Measurements from ENCODE around the gene IRS1. TPM values are rescaled to one million over a fixed set of nuclear protein-coding genes. Genes with fewer than 3 reads are reported as not detected.

The IRS1 gene
- total RNA-seq, 5 donors from 2014 or later (not counting 1 experiment from before 2014, with no cell fraction given): 3.7 to 8.7 (median 6.7) TPM

GRCh38 chr2:226699321-226699720, 100.3 kb downstream of the IRS1 start:
- Mint-ChIP-seq H3K27me3 (peaks cover 0 to 4% of the 10 kb centered on the region in 2 donors), H3K36me3 (no peaks in the 10 kb centered on the region), H3K9me3 (no peaks in the 10 kb centered on the region), H3K27ac (no peak overlapping the region), H3K4me1 (peaks cover 0 to under 1% (median 0%) of the 10 kb centered on the region in 3 donors), H3K4me3 (no peak overlapping the region)
- H3K4me3 ChIP-seq (ENCODE audit: control insufficient read depth in 1 of 2, extremely low read depth in 1 of 2, low read length in 1 of 2): no peak overlapping the region
- ATAC-seq (replicated peaks in 1 of 4): no peak
- ChIA-PET CTCF (interaction anchor here in 1 of 2 donors (0.8 kb wide), 1 partner anchor 146 kb away, joined by 3 read pairs; no protein-coding TSS in a partner anchor), POLR2A (no interaction called here)
- no peaks in the 10 kb centered on the region for H3K27me3 ChIP-seq (replicated peaks in 1 of 2; ENCODE audit: control insufficient read depth in 2 of 2, extremely low read depth in 1 of 2, insufficient read depth in 2 of 2, low read length in 1 of 2)
- H3K4me1 ChIP-seq (ENCODE audit: control insufficient read depth in 1 of 2, extremely low read depth in 1 of 2, insufficient read depth in 2 of 2, low read length in 2 of 2): no peaks in the 10 kb centered on the region
- H3K9me3 ChIP-seq: no peaks in the 10 kb centered on the region
- no CpG with 5 or more reads among the region's 2 CpGs for WGBS (ENCODE audit: insufficient coverage)
- DNase-seq: no peak
- H3K27ac ChIP-seq (ENCODE audit: low read length): no peak overlapping the region
- H3K36me3 ChIP-seq (ENCODE audit: control insufficient read depth in 2 of 2, extremely low read depth in 1 of 2, insufficient read depth in 1 of 2, low read length in 1 of 2): no peaks in the 10 kb centered on the region

- ATAC-seq (replicated peaks in 1 of 4) (no peak), DNase-seq (no peak)
- POLR2A ChIA-PET: no interaction called here
These were observed 100.9 kb downstream of the IRS1 start for GRCh38 chr2:226698671-226699070.

GRCh38 chr2:226694586-226695284, 104.9 kb downstream of the IRS1 start:
- no peaks in the 10 kb centered on the region for H3K27me3 ChIP-seq (replicated peaks in 1 of 2; ENCODE audit: control insufficient read depth in 2 of 2, extremely low read depth in 1 of 2, insufficient read depth in 2 of 2, low read length in 1 of 2)
- H3K9me3 ChIP-seq: no peaks in the 10 kb centered on the region
- no peaks in the 10 kb centered on the region for H3K4me1 ChIP-seq (ENCODE audit: control insufficient read depth in 1 of 2, extremely low read depth in 1 of 2, insufficient read depth in 2 of 2, low read length in 2 of 2)
- POLR2A ChIA-PET: no interaction called here
- no peak overlapping the region for H3K27ac ChIP-seq (ENCODE audit: low read length)
- no peak overlapping the region for H3K4me3 Mint-ChIP-seq
- no peak for ATAC-seq (replicated peaks in 1 of 4)
- H3K27me3 Mint-ChIP-seq: peaks cover 5% of the 10 kb centered on the region in 2 donors
- CTCF ChIA-PET: no interaction called here
- H3K9me3 Mint-ChIP-seq: no peaks in the 10 kb centered on the region
- no peak for DNase-seq
- H3K27ac Mint-ChIP-seq: no peak overlapping the region
- H3K4me1 Mint-ChIP-seq: peaks cover 9 to 13% (median 12%) of the 10 kb centered on the region in 3 donors
- no peaks in the 10 kb centered on the region for H3K36me3 ChIP-seq (ENCODE audit: control insufficient read depth in 2 of 2, extremely low read depth in 1 of 2, insufficient read depth in 1 of 2, low read length in 1 of 2)
- H3K4me3 ChIP-seq (ENCODE audit: control insufficient read depth in 1 of 2, extremely low read depth in 1 of 2, low read length in 1 of 2): no peak overlapping the region
- H3K36me3 Mint-ChIP-seq: no peaks in the 10 kb centered on the region
- WGBS (ENCODE audit: insufficient coverage): 100% methylated on average over 1 of the region's 4 CpGs

More at GRCh38 chr2:226698671-226699070, 100.9 kb downstream of the IRS1 start:
- no peak overlapping the region for H3K4me3 Mint-ChIP-seq
- H3K9me3 Mint-ChIP-seq: no peaks in the 10 kb centered on the region
- Histone ChIP-seq H3K27me3 (replicated peaks in 1 of 2; ENCODE audit: control insufficient read depth in 2 of 2, extremely low read depth in 1 of 2, insufficient read depth in 2 of 2, low read length in 1 of 2) (no peaks in the 10 kb centered on the region), H3K4me1 (ENCODE audit: control insufficient read depth in 1 of 2, extremely low read depth in 1 of 2, insufficient read depth in 2 of 2, low read length in 2 of 2) (no peaks in the 10 kb centered on the region), H3K4me3 (ENCODE audit: control insufficient read depth in 1 of 2, extremely low read depth in 1 of 2, low read length in 1 of 2) (no peak overlapping the region), H3K9me3 (no peaks in the 10 kb centered on the region), H3K36me3 (ENCODE audit: control insufficient read depth in 2 of 2, extremely low read depth in 1 of 2, insufficient read depth in 1 of 2, low read length in 1 of 2) (no peaks in the 10 kb centered on the region), H3K27ac (ENCODE audit: low read length) (no peak overlapping the region)
- no peak overlapping the region for H3K27ac Mint-ChIP-seq
- no peaks in the 10 kb centered on the region for H3K36me3 Mint-ChIP-seq
- CTCF ChIA-PET: interaction anchor here in 1 of 2 donors (0.6 to 0.8 kb wide), 3 partner anchors 92 to 145 kb away, joined by 3 to 9 read pairs (median 3); no protein-coding TSS in a partner anchor
- peaks cover 0 to 5% (median 2%) of the 10 kb centered on the region in 3 donors for H3K4me1 Mint-ChIP-seq
- peaks cover 0 to 4% of the 10 kb centered on the region in 2 donors for H3K27me3 Mint-ChIP-seq

GRCh38 chr2:226694149-226694548, 105.5 kb downstream of the IRS1 start:
- peaks cover 5% of the 10 kb centered on the region in 2 donors for H3K27me3 Mint-ChIP-seq
- H3K4me1 ChIP-seq (ENCODE audit: control insufficient read depth in 1 of 2, extremely low read depth in 1 of 2, insufficient read depth in 2 of 2, low read length in 2 of 2): no peaks in the 10 kb centered on the region
- ChIA-PET CTCF (no interaction called here), POLR2A (no interaction called here)
- peaks cover 9 to 13% (median 12%) of the 10 kb centered on the region in 3 donors for H3K4me1 Mint-ChIP-seq
- 44% methylated on average over 1 of the region's 4 CpGs for WGBS (ENCODE audit: insufficient coverage)
- no peak for ATAC-seq (replicated peaks in 1 of 4)
- no peaks in the 10 kb centered on the region for H3K27me3 ChIP-seq (replicated peaks in 1 of 2; ENCODE audit: control insufficient read depth in 2 of 2, extremely low read depth in 1 of 2, insufficient read depth in 2 of 2, low read length in 1 of 2)
- H3K36me3 Mint-ChIP-seq: no peaks in the 10 kb centered on the region
- no peak for DNase-seq
- no peaks in the 10 kb centered on the region for H3K36me3 ChIP-seq (ENCODE audit: control insufficient read depth in 2 of 2, extremely low read depth in 1 of 2, insufficient read depth in 1 of 2, low read length in 1 of 2)
- H3K9me3 Mint-ChIP-seq: no peaks in the 10 kb centered on the region
- H3K27ac Mint-ChIP-seq: no peak overlapping the region
- H3K27ac ChIP-seq (ENCODE audit: low read length): no peak overlapping the region
- H3K4me3 ChIP-seq (ENCODE audit: control insufficient read depth in 1 of 2, extremely low read depth in 1 of 2, low read length in 1 of 2): no peak overlapping the region
- no peaks in the 10 kb centered on the region for H3K9me3 ChIP-seq
- H3K4me3 Mint-ChIP-seq: no peak overlapping the region

- CTCF ChIA-PET: interaction anchor here in 1 of 2 donors (1.1 kb wide), 1 partner anchor 21 kb away, joined by 3 read pairs; no protein-coding TSS in a partner anchor
- Mint-ChIP-seq H3K27me3 (peaks cover 7 to 9% of the 10 kb centered on the region in 2 donors), H3K27ac (no peak overlapping the region), H3K4me3 (no peak overlapping the region), H3K36me3 (no peaks in the 10 kb centered on the region), H3K4me1 (peaks cover 9 to 13% (median 12%) of the 10 kb centered on the region in 3 donors), H3K9me3 (no peaks in the 10 kb centered on the region)
- no peaks in the 10 kb centered on the region for H3K9me3 ChIP-seq
- no peak for ATAC-seq (replicated peaks in 1 of 4)
- H3K27me3 ChIP-seq (replicated peaks in 1 of 2; ENCODE audit: control insufficient read depth in 2 of 2, extremely low read depth in 1 of 2, insufficient read depth in 2 of 2, low read length in 1 of 2): no peaks in the 10 kb centered on the region
- no peaks in the 10 kb centered on the region for H3K36me3 ChIP-seq (ENCODE audit: control insufficient read depth in 2 of 2, extremely low read depth in 1 of 2, insufficient read depth in 1 of 2, low read length in 1 of 2)
- H3K4me3 ChIP-seq (ENCODE audit: control insufficient read depth in 1 of 2, extremely low read depth in 1 of 2, low read length in 1 of 2): no peak overlapping the region
- no peaks in the 10 kb centered on the region for H3K4me1 ChIP-seq (ENCODE audit: control insufficient read depth in 1 of 2, extremely low read depth in 1 of 2, insufficient read depth in 2 of 2, low read length in 2 of 2)
- POLR2A ChIA-PET: no interaction called here
- WGBS (ENCODE audit: insufficient coverage): 30% methylated on average over 3 of the region's 4 CpGs
- no peak overlapping the region for H3K27ac ChIP-seq (ENCODE audit: low read length)
- no peak for DNase-seq
These were observed 106.1 kb downstream of the IRS1 start for GRCh38 chr2:226693521-226693920.

GRCh38 chr2:226692521-226693126, 107.0 kb downstream of the IRS1 start:
- CTCF ChIA-PET: interaction anchor here (0.5 to 1.1 kb wide), 2 partner anchors 20 to 470 kb away, joined by 3 read pairs; no protein-coding TSS in a partner anchor

More at GRCh38 chr2:226692521-226693126, 107.0 kb downstream of the IRS1 start:
- Histone ChIP-seq H3K4me3 (ENCODE audit: control insufficient read depth in 1 of 2, extremely low read depth in 1 of 2, low read length in 1 of 2) (no peak overlapping the region), H3K27me3 (replicated peaks in 1 of 2; ENCODE audit: control insufficient read depth in 2 of 2, extremely low read depth in 1 of 2, insufficient read depth in 2 of 2, low read length in 1 of 2) (no peaks in the 10 kb centered on the region), H3K9me3 (no peaks in the 10 kb centered on the region), H3K36me3 (ENCODE audit: control insufficient read depth in 2 of 2, extremely low read depth in 1 of 2, insufficient read depth in 1 of 2, low read length in 1 of 2) (no peaks in the 10 kb centered on the region), H3K4me1 (ENCODE audit: control insufficient read depth in 1 of 2, extremely low read depth in 1 of 2, insufficient read depth in 2 of 2, low read length in 2 of 2) (no peaks in the 10 kb centered on the region), H3K27ac (ENCODE audit: low read length) (no peak overlapping the region)
- no peaks in the 10 kb centered on the region for H3K9me3 Mint-ChIP-seq
- ATAC-seq (replicated peaks in 1 of 4) (no peak), DNase-seq (no peak)
- no peak overlapping the region for H3K27ac Mint-ChIP-seq
- H3K36me3 Mint-ChIP-seq: no peaks in the 10 kb centered on the region
- no CpG with 5 or more reads among the region's 9 CpGs for WGBS (ENCODE audit: insufficient coverage)
- H3K4me3 Mint-ChIP-seq: no peak overlapping the region
- peaks cover 9 to 13% (median 12%) of the 10 kb centered on the region in 3 donors for H3K4me1 Mint-ChIP-seq
- peaks cover 12 to 16% of the 10 kb centered on the region in 2 donors for H3K27me3 Mint-ChIP-seq
- POLR2A ChIA-PET: no interaction called here

Measured in T-cell (primary cell).